GM21381 (cell line): ENCODE results near the gene ASB2.

Experiments
- ATAC-seq: cut with Tn5 transposase; IDR thresholded peaks from one replicate; pipeline ENCODE4 v1.9.1; 2021; ENCODE audit warnings: mild to moderate bottlenecking, moderate library complexity; ENCODE audit not compliant: unreplicated experiment

ASB2 gene

GRCh38 chr14:93884950-93885349 lies 91.4 kb downstream of the ASB2 start:
- no peak for ATAC-seq
